ENCODE data around the gene GRK5. TPM values are rescaled to one million over a fixed set of nuclear protein-coding genes. Genes with fewer than 3 reads are reported as not detected.

The GRK5 gene
- total RNA-seq, 1 donor from 2014 or later, result 52.8 TPM

- Histone ChIP-seq H3K4me1 (peaks cover 78% of the 10 kb centered on the region), H3K27me3 (ENCODE audit: low read depth) (no peaks in the 10 kb centered on the region), H3K27ac (replicated peaks) (peak overlapping the region; percentile 74), H3K4me3 (no peak overlapping the region), H3K36me3 (peaks cover 33% of the 10 kb centered on the region), H3K9me3 (replicated peaks) (no peaks in the 10 kb centered on the region)
- no peak for DNase-seq
- no peak for TF ChIP-seq CTCF (IDR thresholded peaks at IDR 0.05; ENCODE audit: borderline replicate concordance)
- intact Hi-C loops (cut with micrococcal nuclease), result no loop called here
Measured at GRCh38 chr10:119396008-119396708, 188.8 kb downstream of the GRK5 start.

GRCh38 chr10:119396709-119397071, 189.3 kb downstream of the GRK5 start:
- no peaks in the 10 kb centered on the region for H3K9me3 ChIP-seq (replicated peaks)
- peaks cover 33% of the 10 kb centered on the region for H3K36me3 ChIP-seq
- peak overlapping the region; percentile 74 for H3K27ac ChIP-seq (replicated peaks)
- H3K4me3 ChIP-seq, result no peak overlapping the region
- no peak for TF ChIP-seq CTCF (IDR thresholded peaks at IDR 0.05; ENCODE audit: borderline replicate concordance)
- peaks cover 78% of the 10 kb centered on the region for H3K4me1 ChIP-seq
- H3K27me3 ChIP-seq (ENCODE audit: low read depth), result no peaks in the 10 kb centered on the region
- intact Hi-C loops (cut with micrococcal nuclease), result no loop called here
- no peak for DNase-seq

- no peak overlapping the region for H3K4me3 ChIP-seq
- peaks cover 33% of the 10 kb centered on the region for H3K36me3 ChIP-seq
- H3K9me3 ChIP-seq (replicated peaks), result no peaks in the 10 kb centered on the region
- H3K27ac ChIP-seq (replicated peaks), result no peak overlapping the region
- TF ChIP-seq CTCF (IDR thresholded peaks at IDR 0.05; ENCODE audit: borderline replicate concordance), result no peak
- intact Hi-C loops (cut with micrococcal nuclease), result no loop called here
- no peak for DNase-seq
- peaks cover 78% of the 10 kb centered on the region for H3K4me1 ChIP-seq
- no peaks in the 10 kb centered on the region for H3K27me3 ChIP-seq (ENCODE audit: low read depth)
Measured at GRCh38 chr10:119397416-119397815, 190.0 kb downstream of the GRK5 start.

GRCh38 chr10:119398996-119399395, 191.6 kb downstream of the GRK5 start:
- Histone ChIP-seq H3K4me3 (no peak overlapping the region), H3K27me3 (ENCODE audit: low read depth) (no peaks in the 10 kb centered on the region), H3K27ac (replicated peaks) (peak overlapping the region; percentile 89), H3K9me3 (replicated peaks) (no peaks in the 10 kb centered on the region), H3K36me3 (peaks cover 33% of the 10 kb centered on the region), H3K4me1 (peaks cover 74% of the 10 kb centered on the region)
- intact Hi-C loops (cut with micrococcal nuclease), result no loop called here
- TF ChIP-seq CTCF (IDR thresholded peaks at IDR 0.05; ENCODE audit: borderline replicate concordance), result no peak
- no peak for DNase-seq

- Histone ChIP-seq H3K4me3 (no peak overlapping the region), H3K27ac (replicated peaks) (peak overlapping the region; percentile 89), H3K4me1 (peaks cover 78% of the 10 kb centered on the region), H3K9me3 (replicated peaks) (no peaks in the 10 kb centered on the region), H3K36me3 (peaks cover 33% of the 10 kb centered on the region), H3K27me3 (ENCODE audit: low read depth) (no peaks in the 10 kb centered on the region)
- intact Hi-C loops (cut with micrococcal nuclease), result no loop called here
- no peak for TF ChIP-seq CTCF (IDR thresholded peaks at IDR 0.05; ENCODE audit: borderline replicate concordance)
- no peak for DNase-seq
Measured at GRCh38 chr10:119399466-119399865, 192.1 kb downstream of the GRK5 start.

Measured in left ventricle myocardium inferior (tissue), 1 donor.